HG03045 (cell line): ENCODE results near the gene ADAM23.
A peak's percentile ranks its signal among the peaks of the same experiment; 100 is the strongest.
"Not testable (repeated sequence)": the region's sequence is repeated elsewhere in the genome, so short reads cannot be mapped to it uniquely, and the experiment has no call there.

Source experiments
- ATAC-seq: cut with Tn5 transposase; IDR thresholded peaks from one replicate; pipeline ENCODE4 v1.9.1; 2021; ENCODE audit warnings: mild to moderate bottlenecking, moderate library complexity; ENCODE audit not compliant: unreplicated experiment

The ADAM23 gene

DNA sequence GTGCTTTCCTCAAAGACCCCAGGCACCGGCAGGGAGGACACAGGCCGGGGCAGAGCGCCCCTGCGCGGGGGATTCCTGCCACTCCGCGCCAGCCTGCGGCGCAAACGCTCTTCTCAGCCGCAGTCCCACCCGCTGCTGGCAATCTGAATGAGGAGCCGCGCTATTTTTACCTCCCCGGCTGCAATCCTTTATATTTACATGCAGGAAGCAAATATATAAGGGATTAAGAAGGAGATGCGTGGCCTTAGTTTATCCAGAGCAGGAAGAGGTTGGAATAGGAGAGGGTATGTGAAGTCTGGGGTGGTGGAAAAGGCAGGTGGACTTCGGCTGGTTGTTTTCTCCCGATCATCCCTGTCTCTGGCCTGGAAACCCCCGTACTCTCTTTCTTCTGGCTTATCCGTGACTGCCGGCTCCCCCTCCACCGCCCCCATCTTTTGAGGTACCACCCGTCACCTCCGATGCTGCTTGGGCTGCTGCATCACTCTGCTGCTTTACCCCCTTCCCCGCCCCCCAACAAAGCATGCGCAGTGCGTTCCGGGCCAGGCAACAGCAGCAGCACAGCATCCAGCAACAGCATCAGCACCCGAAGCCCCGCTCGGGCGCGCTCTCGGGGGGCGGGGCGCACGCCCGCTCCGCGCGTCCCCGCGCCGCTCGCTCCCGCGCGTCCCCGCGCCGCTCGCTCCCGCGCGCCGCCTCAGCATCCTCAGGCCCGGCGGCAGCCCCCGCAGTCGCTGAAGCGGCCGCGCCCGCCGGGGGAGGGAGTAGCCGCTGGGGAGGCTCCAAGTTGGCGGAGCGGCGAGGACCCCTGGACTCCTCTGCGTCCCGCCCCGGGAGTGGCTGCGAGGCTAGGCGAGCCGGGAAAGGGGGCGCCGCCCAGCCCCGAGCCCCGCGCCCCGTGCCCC, at the start of gene ADAM23:
TSS of gene ADAM23 (plus strand) at position 700 of the 902 bp plus-strand sequence. CDS start 335 bp downstream, outside the sequence.
- peak; percentile 48 for ATAC-seq

GRCh38 chr2:206396211-206396610, 47.1 kb upstream of the ADAM23 start:
- no peak for ATAC-seq

DNA sequence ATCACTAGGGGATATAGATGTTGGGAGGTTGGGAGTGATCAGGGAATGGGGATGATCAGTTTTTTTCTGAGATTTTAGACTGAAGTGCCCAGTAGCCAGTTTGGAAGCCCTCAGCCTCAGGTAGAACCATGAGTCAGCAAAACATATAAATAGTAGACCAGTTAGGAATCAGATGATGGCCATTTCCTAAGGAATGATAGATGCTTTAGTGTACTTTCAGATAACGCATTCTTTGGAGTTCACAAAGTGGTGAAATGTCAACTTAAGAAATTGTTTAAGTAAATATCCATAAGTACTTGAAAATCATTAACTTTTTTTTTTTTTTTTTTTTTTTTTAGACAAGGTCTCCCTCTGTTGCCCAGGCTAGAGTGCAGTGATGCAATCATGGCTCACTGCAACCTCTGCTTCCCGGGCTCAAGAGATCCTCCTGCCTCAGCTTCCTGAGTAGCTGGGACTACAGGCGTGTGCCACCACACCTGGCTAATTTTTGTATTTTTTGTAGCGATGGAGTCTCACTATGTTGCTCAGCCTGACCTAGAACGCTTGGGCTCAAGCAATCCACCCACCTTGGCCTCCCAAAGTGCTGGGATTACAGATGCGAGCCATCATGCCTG, 40.3 kb upstream of the ADAM23 start:
- not testable (repeated sequence) for ATAC-seq

DNA sequence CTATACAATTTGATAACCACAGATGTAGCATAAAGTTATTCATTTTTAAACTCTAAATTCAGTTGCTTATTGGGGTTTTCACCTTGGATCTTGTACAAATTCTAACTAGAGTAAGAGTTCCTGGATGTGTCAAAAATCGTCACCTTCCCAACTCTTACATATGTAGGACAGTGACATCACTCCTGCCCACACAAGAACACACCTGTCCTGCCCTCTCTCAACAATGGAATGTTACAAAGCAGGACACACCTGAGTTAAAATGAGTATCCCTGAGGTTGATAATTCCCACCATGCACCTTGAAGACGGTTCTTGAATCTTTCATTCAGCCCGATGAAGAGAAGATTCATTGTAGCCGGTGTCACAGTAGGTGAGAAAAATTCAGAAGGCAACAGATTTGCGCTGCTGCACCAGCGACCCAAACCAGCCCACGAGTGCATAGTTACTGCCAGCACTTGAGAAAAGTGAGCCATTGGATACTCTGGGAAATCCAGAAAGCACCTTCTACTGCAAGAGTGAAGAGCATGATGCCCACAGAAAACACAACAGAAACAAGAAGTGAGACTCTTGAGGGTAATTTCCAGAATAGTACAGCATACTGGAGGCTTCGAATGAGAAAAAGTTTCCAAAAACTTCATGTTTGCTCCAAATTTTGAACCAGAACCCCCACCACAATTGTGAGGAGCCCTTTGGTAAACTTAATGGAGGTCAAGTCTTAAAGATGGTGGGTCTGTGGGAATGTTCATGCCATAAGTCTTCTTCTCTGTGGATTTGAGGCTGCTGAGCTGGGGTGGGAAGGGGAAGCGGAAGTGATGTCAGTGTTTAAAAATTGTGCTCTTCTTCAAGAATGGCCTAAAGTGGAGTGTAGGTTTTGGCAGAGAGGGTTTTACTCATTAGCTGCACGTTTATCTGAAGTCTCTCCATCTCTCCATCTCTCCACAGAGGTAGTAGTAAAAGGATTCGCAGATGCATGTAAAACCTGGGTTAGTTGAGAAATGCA, 34.7 kb upstream of the ADAM23 start:
- ATAC-seq = peak; percentile 66

GRCh38 chr2:206410714-206411113, 32.6 kb upstream of the ADAM23 start:
- no peak for ATAC-seq

- ATAC-seq = no peak
Measured at GRCh38 chr2:206415618-206416243, 27.6 kb upstream of the ADAM23 start.

- no peak for ATAC-seq
Measured at GRCh38 chr2:206418968-206419367, 24.4 kb upstream of the ADAM23 start.

GRCh38 chr2:206420721-206421120, 22.6 kb upstream of the ADAM23 start:
- ATAC-seq = no peak

- ATAC-seq = no peak
Measured at GRCh38 chr2:206422493-206422892, 20.8 kb upstream of the ADAM23 start.

DNA sequence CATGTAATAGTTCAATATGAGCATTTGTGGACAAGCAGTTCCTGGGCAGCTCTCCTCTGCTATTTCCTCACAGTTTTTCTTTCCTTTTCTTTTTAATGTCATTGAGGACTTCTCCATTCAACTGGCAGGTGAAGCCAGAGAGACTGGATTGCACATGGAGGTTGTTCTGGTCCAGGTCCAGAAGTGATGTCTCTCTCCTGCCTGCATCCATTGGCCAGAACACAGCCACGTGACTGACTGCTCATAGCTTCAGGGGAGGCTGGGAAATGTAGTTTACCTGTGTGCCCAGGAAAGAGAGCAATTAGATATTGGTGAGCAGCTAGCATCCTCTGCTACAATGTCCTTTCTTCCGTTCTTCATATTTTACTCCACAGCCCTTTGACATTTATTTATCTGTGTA, 20.2 kb upstream of the ADAM23 start:
- no peak for ATAC-seq

GRCh38 chr2:206424134-206424533, 19.2 kb upstream of the ADAM23 start:
- ATAC-seq = no peak

- ATAC-seq = no peak
Measured at GRCh38 chr2:206428783-206429182, 14.5 kb upstream of the ADAM23 start.

- ATAC-seq = no peak
Measured at GRCh38 chr2:206430452-206430851, 12.9 kb upstream of the ADAM23 start.

GRCh38 chr2:206431439-206431838, 11.9 kb upstream of the ADAM23 start:
- no peak for ATAC-seq

DNA sequence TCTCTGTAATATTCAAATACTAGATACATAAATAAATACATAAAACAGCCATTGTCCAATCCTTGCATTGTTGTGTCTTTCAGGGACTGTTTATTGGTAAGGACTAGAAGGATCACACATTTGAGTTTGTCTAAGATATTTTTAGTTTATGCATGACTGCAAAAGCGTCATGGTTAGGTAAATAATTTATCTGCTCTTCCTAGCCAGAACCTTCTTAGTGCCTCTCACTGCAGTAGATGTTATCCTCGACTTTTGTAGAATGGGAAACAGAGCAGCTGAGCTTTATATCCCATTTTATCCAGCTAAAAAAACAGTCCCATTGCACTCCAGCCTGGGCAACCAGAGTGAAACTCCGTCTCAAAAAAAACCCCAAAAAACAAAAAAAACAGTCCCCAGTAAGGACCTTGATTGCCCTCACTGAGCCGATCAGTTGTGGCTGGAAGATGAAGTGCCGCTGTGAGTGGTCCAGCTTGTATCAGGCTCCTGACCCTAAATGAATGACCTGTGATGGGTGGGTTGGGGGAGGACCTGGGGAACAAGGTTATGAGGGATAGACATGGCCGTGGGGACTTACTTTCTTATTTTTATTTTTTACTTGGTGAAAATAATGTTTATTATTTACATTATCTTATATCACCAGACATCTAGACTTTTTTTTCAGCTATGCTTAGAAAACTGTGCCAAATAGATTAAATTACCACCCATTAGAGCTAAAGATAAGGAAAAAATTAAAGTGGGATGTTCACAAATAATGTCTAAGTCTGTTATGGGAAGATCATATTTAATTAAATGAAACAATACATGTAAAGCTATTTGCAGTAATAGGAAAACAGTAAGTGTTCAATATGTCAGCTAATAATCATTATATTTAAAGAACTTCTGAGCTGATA, 10.9 kb upstream of the ADAM23 start:
- ATAC-seq = no peak

GRCh38 chr2:206433190-206433589, 10.1 kb upstream of the ADAM23 start:
- ATAC-seq = no peak

- no peak for ATAC-seq
Measured at GRCh38 chr2:206433686-206434085, 9.6 kb upstream of the ADAM23 start.

DNA sequence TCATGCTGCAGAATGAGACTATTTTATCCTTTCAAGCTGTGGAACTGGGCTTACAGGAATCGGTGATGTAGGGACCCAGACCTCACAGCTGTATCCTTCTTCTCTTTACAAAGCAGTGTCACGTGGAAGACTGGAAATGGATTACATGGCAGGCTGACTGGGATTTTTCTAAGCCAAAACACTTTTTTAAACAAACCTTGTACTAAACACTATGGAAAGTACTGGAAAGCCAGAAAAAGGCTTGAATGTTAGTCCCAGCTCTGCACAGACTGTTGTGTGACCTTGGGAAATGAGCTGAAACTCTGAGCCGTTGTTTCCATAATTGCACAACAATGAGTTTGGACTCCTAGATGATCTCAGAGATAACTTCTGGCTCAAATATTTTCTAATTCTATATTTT, 7.6 kb upstream of the ADAM23 start:
- ATAC-seq = no peak

DNA sequence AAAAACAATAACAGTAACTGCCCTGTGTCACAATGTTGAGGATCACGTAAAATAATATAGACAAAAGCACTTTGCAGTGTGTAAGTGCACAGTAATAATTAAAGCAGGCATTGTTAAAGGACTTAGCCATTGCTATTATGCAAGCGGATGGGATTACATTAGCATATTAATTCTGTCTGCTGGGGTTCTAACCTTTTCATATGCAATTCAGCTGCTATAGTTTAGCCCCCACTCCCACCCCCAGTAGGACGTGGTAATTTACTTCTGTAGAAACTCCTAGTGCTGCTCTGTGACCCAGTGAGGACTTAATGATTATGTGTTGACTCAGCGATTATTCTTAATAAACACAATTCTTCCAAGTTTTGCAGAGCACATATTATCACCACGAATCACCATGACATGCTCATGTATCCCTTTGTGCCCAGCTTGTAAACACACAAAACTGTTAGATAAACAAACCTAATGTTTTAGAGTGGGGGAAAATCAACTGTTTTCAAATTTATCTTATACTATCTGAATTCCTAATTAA, 5.1 kb upstream of the ADAM23 start:
- no peak for ATAC-seq
